GM21360 (cell line): ENCODE data around the gene SOCS2.
"Not testable (repeated sequence)": the region's sequence is repeated elsewhere in the genome, so short reads cannot be mapped to it uniquely, and the experiment has no call there.

Experiments
- ATAC-seq: cut with Tn5 transposase; IDR thresholded peaks from one replicate; pipeline ENCODE4 v1.9.1; 2021; ENCODE audit warnings: mild to moderate bottlenecking, moderate library complexity; ENCODE audit not compliant: unreplicated experiment

Gene SOCS2

DNA sequence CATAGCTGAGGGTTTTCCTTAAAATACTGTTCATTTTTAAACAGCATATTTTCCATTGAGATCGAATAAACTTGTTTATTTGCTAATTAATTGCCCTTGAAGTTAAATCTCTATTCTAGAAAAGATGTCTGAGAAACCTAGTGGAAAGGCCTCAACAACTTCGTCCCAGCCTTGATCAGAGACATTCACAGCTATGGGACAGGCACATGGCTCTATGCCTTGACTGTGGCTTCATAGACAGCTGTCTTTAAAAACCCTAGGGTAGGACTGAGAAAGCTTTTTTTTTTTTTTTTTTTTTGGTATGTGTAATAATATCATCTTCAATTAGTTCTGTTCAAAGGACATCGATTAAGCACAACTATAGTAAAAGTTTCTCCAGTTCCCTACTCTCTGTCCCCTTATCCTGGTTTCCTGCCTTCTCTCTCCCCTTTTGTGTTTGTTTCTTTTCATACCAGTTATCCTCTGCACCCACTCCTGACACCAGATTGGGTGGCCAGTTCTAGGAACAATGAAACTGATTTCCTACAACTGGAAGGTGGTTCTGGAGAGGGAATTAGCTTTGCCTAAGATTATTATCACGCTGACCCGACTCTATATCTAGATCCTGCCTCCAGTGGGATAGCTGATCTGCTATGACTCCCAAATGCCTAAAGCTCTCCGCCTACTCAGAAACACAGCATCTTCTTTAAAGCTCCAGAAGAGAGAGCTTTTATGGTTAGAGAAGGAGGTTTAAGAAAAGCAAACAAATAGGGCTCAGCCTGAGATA is 20.3 kb downstream of the SOCS2 start:
- no peak for ATAC-seq

DNA sequence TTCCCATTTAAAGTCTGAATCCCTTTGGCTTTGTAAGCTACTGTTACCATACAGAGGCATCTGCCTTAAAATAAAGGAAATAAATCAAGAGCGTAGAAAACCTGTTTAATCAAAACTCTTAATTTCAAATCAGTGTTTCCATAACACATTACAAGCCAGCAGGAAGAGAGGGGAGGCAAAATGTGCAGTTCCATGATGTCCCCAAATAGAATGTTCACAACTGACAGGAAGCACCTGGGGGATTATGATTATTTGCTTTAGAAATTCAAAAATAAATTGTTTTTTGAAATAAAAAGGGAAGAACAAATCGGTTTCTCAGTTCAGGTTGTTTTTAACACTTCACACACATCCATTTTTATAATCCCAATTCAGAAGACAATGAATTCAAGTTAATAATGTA is 21.4 kb downstream of the SOCS2 start:
- ATAC-seq, result no peak

DNA sequence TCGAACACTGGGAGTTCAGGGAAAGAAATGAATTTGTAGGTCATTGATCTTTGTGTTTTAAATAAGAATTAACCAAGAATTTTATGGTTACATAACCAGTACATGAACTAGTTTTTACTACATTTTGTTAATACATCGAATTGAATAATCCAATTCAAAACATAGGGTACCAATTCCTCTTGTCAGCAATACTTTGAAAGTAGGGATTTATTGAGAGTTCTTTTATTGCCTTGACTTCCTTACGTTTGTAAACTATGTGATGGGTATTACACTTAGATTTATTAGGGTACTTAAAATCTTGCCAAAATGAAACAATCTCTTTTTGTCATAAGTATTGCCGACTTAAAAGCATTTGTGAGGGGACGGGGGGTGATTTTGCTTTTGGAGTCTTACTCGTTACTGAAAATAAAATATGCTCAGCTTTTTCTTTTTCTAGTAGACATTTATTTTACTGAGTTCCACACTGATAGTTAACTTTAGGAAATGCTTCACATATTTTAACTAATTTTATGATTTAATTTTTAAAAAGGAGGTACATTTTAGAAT is 22.4 kb downstream of the SOCS2 start:
- no peak for ATAC-seq

DNA sequence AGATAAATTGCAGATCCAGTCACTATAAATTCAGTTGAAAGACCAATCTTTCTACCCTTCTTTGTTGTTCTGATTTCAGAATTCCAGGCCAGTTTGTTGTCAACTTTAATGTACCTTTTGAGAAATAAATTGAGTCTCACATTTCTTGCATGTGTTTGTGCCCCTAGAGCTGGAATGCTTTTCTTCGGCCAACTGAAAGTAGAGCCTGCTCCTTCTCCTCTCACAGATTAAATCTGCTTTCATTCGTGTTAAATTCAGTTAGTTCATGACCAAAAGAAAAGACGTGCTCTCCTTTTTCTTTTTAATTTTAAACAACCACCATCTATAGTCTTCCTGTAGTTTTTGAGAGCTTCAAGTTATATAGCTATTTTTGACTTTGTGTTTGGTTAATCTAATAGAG is 22.9 kb downstream of the SOCS2 start:
- no peak for ATAC-seq

DNA sequence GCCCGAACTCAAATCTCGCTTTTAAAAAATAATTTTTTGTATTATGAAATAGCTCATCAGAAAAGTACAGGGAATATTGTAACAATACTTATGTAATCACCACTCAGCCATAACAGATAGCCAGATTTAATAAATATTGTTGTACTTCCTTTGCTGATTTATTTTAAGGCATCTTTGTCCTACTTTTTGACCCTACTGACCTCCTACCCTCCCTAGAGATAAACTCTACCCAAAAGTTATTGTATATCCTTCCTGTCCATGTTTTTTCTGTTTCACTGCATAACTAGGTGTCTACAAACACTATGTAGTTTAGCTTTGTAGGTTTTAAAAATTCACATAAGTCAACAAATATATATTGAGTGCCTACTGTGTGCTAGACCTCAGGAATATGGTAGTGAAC is 25.1 kb downstream of the SOCS2 start:
- ATAC-seq, result no peak

DNA sequence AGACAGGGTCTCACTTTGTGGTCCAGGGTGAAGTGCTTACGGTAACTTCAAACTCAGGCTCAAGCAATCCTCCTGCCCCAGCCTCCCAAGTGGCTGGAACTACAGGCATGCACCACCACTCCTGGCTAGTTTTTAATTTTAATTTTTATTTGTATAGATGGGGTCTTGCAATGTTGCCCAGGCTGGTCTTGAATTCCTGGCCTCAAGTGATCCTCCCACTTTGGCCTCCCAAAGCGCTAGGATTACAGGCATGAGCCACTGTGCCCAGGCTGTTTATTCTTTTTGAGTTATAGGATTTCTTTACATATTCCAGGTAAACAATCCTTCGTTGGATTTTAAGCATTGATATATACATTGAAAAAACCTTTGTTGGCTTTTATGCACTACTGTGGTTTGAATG is 26.7 kb downstream of the SOCS2 start:
- ATAC-seq, result no peak

DNA sequence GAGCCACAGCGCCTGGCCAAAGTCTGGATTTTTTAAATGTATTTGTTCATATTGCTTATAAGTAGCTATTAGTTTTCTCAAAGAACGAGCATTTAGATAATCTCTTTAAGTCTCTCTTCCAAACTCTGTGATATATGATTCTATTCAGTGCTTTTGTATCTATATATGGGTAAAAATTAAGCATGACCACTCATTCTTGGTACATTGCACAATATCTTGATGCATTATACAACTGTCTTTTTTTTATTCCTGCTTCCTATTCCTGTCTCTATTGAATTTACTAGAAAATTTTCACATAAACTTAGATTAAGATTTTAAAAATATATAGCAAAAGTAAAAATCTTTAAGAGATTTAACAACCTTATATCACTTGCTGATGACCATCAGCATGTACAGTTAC is 29.1 kb downstream of the SOCS2 start:
- no peak for ATAC-seq

DNA sequence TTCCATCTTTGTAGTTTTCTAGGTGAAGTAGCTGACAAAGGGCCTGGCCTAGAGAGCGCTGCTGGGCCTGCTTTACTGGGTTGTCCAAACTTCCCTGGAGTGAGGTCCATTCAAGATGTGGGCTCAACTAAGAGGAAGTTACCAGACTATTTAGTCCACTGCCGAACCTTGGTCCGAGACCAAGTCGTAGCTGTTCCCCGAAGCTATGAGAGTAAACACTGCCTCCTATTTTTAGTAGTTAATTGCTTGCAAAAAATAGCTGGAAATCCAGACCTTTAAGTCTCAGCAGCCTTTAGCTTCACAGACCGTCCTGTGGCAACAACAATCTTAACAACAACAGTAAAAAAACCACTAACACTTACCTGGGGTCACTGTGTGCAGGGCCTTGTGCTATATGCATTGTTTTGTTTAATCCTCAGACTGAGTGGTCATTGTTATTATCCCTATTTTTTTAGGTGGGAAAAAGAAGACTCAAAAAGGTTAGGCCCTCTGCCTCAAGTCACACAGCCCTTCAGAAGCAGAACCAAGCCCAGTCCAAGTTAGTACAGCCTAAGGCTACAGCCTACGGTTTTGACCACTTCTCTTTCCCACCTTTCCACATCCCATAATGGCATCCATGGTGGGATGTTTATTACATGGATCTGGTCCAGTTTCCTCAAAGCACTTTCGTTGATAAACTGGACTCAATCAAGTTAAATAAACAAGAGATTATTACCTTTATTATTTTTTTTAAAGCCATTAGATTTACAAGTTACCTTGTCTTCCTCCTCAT is 30.6 kb downstream of the SOCS2 start:
- ATAC-seq, result no peak

DNA sequence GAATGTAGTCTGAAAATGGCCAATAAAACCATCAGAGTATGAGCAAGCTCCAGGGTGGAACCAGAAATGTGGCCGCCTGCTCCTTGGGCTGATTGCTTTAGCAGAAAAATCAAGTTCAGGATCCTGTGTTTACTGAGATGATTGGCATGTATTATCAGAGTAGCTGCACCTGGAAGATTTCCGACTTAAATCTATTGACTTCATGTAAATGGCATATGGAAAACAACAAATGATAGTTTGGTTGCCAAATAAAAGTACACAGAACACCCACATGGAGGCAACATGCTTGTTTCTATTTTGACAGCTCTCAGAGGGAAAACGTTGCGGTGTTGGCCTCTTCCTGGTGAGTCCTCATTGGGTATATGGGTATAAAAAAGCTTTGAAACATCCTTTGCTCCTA is 31.3 kb downstream of the SOCS2 start:
- ATAC-seq, result no peak

DNA sequence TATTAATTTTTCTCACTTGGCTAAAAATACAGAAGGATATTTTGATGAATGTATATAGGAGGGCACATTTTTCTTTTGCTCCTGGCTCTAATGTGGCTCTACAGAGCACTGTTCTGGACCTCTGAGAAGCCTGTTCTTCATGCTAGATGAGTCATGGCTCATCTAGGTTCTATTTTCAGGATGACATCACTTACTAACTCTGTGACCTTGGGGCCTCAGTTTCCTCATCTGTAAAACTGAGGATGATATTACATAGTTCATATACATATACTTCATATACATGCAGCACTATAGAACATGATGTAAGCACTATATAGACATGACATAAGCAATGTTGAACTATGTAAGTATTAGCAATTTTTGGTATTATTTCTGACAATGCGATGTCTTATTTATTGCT is 35.8 kb downstream of the SOCS2 start:
- no peak for ATAC-seq

DNA sequence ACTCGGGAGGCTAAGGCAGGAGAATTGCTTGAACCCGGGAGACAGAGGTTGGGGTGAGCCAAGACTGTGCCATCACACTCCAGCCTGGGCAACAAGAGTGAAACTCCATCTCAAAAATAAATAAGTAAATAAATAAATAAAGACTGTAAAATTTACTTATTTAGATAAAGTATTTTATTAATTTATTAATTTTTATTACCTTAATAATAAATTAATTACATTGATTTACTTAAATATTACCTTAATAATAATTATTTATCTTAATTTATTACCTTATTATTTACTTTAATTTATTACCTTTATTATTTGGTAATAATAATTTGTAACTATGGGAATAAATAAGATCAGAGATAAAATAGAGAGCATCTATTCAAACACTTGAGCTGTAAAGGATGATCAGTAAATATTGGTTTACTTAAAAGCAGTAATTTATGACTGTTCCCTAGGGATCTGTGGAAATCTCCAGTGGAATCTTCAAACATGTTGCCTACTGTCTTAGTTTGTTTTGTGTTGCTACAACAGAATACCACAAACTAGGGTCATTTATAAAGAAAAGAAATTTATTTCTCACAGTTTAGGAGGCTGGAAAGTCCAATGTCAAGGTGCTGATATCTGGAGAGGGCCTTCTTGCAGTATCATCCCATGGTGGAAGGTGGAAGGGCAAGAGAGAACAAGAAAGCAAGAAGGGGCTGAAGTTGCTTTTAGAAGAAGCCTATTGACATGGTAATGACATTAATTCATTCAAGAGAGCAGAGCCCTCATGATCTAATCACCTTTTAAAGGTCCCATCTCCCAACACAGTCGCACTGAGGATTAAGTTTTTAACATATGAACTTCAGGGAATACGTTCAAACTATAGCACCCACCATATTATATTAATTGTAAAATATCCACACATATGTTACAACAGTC is 37.1 kb downstream of the SOCS2 start:
- ATAC-seq, result no peak

DNA sequence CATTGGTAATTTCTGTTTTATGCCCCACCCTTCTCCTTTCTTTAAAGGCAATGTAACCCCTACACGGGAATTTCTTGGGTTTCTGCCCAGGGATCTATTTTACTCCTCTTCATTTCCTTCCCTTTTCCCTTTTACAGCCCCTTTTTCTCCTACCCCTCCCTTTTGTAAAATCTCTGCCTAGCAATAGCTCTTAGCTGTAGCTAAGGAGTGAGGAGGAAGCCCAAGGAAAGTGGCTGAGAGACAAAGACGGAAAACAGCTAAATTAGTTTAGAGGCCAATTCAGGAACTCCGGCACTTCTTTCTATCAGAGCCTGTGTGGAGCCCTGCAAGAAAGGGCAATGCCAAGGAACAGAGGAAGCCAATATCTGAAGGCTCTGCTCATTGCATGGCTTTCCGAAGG is 40.3 kb downstream of the SOCS2 start:
- no peak for ATAC-seq

DNA sequence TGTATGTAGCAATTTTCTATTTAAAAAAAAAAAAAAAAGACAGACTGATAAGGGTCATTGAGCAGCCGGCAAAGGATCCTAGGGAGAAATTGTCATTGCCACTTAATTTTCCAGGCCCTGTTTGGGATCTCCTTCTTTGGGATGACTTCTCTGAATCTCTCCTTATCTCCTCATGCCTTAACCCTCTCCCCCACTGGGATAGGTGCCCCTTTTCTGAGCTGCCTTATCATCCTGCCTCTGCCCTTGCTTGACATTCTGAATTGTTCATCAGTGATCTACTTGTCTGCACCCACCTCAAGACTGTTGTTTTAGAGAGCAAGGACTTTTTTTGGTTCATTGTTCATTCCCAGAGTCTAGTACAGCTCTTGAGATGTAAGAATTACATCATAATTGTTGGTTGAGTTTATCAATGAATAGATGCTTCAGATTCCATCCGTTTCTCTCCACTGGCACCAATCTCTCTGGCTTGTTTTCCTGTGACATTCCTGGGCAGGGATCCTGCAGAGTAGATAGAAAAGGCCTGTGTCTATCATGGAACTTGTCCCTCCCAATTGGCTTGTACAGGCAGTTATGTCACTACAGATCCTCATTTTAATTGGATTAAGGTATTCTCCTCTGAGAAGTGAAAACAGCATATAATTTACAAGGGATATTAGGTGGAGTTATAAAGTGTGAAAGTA is 42.6 kb downstream of the SOCS2 start:
- ATAC-seq, result no peak

DNA sequence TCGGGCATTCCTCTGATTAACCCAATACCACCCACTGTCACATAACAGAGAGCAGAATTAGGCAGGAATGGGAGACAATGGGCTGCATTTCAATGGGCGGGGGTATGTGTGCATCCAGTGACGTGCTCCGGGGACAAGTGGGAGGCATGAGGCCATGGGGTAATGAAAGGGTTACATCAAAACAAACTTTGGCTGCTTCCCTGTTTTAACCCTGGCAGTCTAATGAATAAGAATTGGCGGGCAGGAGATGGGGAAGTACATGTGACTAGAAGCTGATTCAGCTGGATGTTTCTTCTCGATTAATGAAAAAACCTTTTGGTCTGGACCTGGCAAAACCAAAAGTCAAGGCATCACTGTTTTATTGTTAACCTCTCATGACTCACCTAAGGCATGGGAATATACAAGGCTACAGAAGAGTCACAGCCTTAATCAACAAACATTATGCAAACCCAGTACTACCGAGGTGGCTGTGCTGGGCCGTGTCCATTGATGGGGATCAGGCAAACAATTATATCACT is 44.2 kb downstream of the SOCS2 start:
- no peak for ATAC-seq

DNA sequence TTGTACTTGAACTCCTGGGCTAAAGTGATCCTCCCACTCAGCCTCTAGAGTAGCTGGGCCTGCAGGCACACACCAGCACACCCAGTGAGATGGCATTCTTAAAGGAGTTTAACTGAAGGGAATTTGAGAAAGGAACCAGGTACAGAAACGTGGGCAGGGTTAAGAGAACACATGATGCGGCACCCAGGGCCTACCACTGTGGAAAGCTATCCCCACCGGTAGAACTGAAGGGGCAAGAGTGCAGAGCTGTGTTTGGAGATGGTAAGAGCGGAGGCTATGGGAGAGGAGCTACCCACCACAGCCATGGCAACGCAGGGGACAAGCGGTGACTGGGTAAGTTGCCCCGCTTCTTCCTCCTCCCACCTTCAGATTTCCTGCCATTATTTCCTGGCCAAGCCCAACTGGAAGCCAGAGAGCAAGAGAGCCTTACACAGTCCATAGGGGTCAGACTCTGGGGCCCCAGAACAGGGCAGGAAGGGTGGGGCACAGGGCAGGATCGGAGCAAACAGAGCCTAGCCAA is 46.5 kb downstream of the SOCS2 start:
- ATAC-seq, result no peak

DNA sequence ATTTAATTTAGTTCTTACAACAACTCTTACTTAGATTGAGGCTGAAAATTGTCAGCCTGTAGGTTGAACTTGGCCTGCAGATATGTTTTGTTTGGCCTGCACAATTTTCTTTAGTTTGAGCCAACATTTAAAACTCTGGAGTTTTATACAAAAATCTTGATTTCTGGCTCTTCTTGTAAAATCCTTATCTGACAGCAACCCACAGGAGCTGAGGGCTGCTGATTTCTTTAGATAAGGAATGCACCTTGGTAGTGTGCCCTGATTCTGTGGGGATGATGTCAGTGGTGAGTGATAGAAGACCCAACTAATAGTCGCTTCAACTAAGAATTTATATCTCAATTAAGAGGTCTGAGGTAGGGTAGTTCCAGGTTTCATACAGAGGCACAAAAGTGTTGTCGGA is 49.5 kb downstream of the SOCS2 start:
- ATAC-seq, result no peak

DNA sequence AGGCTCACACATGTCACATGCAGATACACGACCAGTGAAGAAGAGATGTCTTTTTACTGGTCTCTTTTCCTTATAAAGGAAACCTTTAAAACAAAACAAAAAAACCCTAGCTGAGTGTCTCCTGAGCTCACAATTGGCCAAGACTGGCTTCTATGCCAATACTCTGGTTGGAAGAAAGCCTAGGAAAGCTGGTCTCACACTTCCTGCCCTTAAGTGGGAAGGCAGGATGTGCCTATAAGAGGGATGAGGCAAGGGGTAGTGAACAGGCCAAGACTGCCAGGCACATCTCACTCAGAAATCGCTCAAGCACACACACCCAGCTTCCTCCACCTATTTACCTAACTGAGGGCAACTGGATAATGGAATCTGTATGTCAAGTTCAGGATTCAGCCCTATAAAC is 50.0 kb downstream of the SOCS2 start:
- ATAC-seq, result no peak

DNA sequence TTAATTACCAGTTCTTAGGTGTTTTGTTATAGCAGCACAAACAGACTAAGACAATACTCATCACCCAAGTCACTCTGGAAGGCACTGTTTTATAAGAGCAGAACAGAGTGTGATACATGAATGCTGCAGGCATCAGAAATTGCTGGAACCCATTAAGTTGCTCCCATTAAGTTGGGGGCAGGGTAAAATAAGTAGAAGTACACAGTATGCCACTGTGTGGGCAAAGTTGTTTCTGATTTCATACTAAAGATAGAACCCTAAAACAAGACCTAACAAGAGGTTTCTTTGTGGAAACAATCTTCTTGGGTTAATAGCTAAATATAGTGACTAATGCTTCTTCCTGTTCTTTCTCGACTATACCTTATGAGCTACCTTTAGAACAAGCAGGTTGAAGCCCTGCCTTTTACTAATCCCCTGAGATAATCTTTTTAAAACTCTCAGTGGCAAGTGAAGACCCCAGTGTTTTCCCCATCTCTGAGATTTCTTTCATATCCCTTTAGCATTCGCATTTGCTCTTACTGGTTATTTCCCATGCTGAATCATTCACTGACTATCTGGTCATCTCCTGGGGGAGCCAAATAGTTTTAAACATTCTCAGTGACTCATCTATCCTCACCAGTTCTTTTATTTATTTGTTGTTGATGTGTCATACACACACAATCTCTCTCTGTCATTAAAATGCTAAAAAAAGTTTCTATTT is 52.3 kb downstream of the SOCS2 start:
- ATAC-seq, result peak; percentile 62

DNA sequence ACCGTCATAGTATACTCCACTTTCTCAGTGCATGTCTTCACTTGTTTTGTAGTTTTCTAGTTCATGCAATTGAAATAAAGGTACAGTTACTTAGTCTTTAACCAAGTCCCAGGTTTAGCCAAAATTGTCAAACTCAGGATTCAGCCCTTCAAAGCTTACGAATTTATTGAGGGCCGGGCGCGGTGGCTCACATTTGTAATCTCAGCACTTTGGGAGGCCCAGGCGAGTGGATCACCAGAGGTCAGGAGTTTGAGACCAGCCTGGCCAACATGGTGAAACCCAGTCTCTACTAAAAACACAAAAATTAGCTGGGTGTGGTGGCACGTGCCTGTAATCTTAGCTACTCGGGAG is 52.8 kb downstream of the SOCS2 start:
- ATAC-seq, result not testable (repeated sequence)

DNA sequence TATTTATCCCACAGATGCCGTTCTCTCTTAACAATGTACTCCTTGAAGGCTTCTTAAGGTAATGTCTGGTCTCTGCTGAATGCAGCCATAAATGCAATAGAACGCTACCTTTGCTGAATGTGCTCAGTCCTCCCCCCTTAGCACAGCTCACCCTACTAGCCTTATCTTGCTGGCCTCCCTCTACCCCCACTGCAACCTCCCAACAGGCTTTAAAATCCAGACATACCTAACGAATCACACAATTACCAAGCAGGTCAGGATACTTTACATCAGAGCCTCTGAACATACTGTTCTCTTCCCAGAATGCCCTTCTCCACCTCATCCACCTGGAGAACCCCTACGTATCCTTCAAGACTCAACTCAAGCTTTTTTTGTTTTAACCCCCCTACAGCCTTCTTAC is 53.7 kb downstream of the SOCS2 start:
- ATAC-seq, result no peak
